HG02763 (cell line): ENCODE results near the gene KANSL1.

ENCODE experiments used
- ATAC-seq: cut with Tn5 transposase; IDR thresholded peaks from one replicate; pipeline ENCODE4 v1.9.1; 2021; ENCODE audit warnings: mild to moderate bottlenecking, moderate library complexity; ENCODE audit not compliant: unreplicated experiment

Gene KANSL1

GRCh38 chr17:46086821-46087220 lies 106.4 kb downstream of the KANSL1 start:
- ATAC-seq: no peak

DNA sequence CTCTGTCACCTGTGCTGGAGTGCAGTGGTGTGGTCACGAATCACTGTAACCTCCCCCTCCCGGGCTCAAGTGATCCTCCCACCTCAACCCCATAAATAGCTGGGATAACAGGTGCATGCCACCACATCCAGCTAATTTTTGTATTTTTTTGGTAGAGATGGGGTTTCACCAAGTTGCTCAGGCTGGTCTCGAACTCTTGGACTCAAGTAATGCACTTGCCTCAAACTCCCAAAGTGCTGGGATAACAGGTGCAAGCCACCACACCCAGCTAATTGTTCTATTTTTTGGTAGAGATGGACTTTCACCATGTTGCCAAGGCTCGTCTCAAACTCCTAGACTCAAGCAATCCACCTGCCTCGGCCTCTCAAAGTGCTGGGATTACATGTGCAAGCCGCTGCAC lies 107.7 kb downstream of the KANSL1 start:
- ATAC-seq: no peak

DNA sequence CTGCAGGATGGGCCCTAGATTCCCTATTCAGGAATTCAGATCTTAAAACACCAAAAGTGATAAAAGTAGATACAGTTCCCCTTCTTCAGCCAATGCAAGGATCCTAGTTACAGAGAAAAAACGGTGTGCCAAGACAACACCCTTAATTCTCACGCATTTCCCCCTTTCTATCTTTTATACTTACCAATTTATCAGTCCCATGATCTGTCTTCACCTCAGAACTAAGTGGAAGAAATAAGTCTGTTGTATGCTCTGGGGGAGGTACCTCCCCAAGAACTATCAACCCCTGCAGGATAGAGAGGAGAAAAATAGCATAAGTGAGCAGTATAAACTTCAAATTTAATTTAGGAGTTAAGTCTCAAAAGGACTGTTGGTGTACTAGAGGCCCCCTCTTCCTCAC lies 111.0 kb downstream of the KANSL1 start:
- no peak for ATAC-seq

- ATAC-seq: no peak
These were observed 112.3 kb downstream of the KANSL1 start for GRCh38 chr17:46081018-46081320.

DNA sequence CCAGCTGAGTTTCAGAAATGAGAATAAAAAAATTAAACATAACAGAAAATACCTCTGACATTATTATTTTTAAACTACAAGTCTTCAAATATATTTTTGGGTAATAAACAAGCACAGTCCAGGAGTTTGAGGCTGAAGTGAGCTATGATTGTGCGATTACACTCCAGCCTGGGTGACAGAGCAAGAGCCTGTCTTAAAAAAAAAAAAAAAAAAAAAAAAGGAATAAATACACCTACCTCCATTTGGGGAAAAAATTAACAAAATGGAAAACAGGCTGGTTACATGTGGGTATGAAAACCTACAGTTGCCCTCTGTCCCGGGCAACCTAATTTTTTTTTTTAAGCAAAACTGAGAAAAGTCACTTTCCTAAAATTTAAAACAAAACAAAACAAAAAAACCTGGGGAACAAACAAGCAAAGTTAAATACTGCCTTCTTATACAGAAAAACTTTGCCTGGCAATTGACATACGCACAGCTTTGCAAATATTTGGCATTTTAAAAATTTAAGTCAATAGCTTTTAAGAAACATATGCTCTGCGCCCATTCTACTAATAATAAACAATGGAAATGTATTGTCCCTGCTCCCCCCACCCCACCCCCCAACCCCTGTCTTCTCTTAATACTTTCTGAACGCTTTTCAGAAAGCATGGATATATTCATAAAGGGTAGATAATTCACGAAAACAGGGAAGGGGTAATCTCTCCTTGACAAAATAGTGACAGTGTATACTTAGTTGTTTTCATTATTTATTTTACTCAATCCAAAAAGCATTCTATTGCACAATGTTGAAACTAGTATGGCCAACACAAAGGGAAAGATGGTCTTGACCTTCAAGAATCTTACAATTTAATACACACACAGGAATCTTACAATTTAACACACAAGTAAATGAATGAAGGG lies 112.9 kb downstream of the KANSL1 start:
- ATAC-seq: no peak

GRCh38 chr17:46078675-46079074 lies 114.6 kb downstream of the KANSL1 start:
- ATAC-seq: no peak

DNA sequence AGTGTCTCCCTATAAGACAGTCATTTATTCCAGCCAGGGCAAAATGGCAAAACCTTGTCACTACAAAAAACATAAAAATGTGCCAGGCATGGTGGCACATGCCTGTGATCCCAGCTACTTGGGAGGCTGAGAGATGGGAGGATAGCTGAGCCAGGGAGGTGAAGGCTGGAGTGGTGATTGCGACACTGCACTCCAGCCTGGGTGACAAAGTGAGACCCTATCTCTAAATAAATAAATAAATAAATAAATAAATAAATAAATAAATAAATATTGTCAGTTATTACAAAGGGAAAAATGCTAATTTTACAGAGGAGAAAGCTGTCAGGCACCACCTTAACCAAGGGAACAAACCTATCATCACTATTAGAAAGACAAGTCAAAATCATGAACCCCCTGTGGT lies 118.7 kb downstream of the KANSL1 start:
- no peak for ATAC-seq

DNA sequence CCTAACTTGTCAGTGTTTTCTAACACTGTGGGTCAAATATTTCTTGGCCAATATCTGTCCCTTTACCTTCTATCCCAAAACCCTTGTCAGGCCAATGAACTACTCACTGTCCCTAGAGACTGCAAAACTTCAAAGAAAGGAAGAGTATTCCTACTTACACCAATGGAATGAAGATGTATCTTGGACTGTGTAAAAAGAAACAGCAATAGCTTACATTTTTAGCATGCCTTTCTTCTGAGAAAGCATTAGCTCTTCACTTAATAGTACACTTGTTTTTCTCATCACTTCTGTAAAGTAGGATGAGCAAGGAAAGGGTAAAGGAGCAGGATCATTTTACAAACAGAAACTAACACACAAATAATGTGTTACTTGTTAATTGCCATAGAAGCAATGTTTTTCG lies 120.2 kb downstream of the KANSL1 start:
- ATAC-seq: no peak

DNA sequence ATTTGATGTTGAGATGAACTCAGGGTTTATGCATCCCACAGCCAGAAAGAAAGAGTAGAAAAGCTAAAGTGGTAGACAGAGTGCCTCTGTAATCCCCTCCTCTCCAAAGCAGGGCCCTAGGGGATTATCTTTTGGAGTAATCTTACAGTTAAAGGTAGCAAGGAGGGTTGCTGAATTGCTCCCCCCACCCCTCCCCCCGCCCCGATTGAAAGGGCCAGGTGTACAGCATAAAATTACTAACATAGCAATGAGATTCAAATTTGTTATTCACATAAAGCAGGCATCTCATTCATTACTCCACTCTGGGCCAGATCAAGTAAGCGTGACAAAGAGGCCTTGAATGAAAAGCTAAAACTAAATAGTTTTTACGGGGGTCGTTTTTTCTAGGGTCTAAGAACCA lies 121.4 kb downstream of the KANSL1 start:
- no peak for ATAC-seq

- no peak for ATAC-seq
These were observed 128.8 kb downstream of the KANSL1 start for GRCh38 chr17:46064460-46064859.

DNA sequence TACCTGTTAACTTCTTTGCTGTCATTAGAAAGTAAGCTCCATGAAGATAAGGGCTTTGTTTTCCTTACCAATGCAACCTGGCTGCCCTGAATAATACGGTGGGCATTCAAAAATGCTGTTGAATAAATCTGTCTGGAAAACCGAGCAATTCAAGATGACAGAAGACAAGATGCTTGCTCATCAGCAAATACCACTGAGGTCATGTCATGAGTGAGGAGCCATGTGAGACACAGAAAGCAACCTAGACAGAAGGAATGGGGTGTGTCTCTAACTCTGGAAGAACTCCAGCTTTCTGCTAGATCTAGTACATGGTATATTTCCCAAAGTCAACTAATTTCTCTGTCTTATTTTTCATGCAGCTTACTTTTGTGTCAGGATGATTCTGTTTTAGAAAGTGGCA lies 130.0 kb downstream of the KANSL1 start:
- no peak for ATAC-seq

DNA sequence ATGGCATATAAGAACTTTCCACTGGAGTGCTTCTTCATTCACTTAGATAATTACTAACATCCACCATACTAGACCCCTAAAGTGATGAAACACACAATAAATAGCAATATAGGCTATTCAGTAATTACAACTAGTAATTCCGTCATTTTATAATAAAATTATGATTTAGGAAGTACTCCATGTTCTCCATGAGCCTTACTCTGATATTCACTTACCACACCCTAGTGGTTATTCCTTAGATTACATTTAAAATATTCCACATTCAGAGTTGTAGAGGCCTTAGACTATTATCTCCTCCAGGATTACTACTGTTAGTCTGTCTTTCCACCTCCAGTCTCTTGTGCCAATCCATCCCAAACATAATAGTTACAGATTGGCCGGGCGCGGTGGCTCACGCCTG lies 131.8 kb downstream of the KANSL1 start:
- no peak for ATAC-seq

GRCh38 chr17:46060461-46060860 lies 132.8 kb downstream of the KANSL1 start:
- ATAC-seq: no peak

DNA sequence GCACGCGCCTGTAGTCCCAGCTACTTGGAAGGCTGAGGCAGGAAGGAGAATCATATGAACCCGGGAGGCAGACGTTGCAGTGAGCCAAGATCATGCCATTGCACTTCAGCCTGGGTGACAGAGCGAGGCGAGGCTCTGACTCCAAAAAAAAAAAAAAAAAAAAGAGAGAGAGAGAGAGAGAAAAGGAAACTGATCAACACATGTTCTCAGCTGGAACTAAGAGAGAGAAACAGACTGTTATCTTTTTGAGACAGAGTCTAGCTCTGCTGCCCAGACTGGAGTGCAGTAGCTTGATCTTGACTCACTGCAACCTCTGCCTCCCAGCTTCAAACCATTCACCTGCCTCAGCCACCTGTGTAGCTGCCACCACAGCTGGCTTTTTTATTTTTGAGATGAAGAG lies 133.7 kb downstream of the KANSL1 start:
- ATAC-seq: no peak

DNA sequence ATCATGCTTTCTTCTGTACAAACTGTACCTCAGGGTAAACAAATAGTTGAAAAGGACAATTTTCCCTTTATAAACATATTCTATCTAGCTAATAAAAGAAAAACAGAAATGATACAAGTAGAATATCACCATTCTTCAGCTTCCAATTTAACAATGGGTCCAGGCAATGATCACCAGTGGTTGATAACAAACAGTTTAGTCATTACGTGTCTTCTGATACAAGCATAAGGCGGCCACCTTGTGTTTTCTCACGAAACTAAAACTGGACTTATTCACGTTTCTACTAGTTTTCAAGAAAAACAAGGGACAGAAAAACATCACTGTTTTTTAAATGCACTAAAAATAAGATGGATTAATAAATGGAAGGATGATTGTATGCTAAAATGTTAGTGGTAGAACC lies 135.9 kb downstream of the KANSL1 start:
- ATAC-seq: no peak

DNA sequence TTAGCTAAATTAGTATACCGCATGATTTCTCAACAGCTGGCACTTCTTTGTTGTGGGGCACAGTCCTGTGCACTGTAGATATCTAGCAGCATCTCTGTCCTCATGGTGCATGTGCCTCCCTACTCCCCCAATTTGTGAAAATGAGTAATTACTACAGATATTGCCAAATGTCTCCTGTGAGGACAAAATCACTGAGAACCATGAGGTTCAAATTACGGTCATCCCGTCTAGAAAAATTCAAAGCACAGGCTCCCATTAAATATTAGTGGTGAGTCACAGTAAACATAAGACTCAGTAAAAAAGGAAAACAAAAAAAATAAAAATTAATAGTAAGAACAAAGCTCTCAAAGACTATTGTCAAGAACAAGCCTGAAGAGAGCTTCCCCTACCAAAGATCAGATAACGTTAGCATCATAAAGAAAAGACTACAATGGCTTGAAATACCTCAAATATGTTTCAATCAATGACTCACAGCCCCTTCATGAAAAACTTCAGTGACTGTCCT lies 136.4 kb downstream of the KANSL1 start:
- ATAC-seq: no peak

GRCh38 chr17:46053911-46054534 lies 139.2 kb downstream of the KANSL1 start:
- ATAC-seq: no peak

GRCh38 chr17:46049656-46050055 lies 143.6 kb downstream of the KANSL1 start:
- ATAC-seq: no peak

- no peak for ATAC-seq
These were observed 145.4 kb downstream of the KANSL1 start for GRCh38 chr17:46047856-46048255.

GRCh38 chr17:46047398-46047797 lies 145.8 kb downstream of the KANSL1 start:
- no peak for ATAC-seq

GRCh38 chr17:46046957-46047356 lies 146.3 kb downstream of the KANSL1 start:
- no peak for ATAC-seq

DNA sequence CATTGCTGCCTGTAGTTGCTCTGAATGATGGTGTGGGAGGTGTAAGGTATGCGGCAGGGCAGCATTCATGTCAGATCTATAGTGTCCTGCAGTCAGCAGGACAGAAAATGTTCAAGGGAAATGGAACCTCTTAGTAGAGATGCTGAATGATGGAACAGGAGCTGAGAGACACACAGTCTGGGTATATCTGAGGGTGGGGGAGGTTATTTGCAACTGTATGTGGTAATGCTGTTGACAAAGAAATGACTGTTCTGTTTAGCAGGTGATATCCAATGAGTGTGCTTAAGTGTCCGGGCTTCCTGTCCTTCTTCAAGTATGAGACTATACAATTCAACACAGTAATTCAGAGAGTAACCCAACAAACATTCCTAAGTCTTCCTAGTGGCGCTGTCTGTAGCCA lies 147.6 kb downstream of the KANSL1 start:
- no peak for ATAC-seq
